Measurements from ENCODE around the gene PCBP3.

DNA sequence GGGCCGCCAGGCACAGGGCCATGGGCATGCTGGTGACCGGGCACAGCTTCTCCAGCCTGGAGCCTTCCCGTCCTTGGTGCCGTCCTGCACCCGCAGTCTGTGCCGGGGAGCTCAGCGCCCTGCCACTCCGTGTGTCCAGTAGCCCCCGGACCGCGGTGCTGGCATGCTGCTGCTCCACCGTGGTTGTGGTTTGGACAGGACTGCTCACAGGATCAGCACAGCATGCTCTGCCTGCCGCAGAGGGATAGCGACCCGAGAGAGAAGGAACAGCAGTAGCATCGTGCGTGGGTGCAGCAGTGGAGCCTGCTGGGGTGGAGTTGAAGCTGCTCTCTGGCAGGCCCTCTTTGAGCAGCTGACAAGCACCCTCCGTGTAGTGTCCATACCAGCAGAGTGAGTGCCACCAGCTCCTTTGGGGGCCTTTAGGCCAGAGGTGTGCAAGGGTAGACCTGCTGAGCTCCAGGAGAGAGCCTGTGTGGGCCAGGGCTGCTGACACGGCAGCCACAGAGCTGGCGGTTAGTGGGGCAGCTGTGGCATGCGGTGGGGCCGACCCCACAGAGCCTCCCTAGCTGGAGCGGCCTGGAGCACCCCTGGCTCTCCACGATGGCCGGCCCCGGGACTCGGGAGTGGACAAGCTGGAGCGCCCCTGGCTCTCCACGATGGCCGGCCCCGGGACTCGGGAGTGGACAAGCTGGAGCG, 6.4 kb upstream of the PCBP3 start:
- TF ChIP-seq, protein P1, sequence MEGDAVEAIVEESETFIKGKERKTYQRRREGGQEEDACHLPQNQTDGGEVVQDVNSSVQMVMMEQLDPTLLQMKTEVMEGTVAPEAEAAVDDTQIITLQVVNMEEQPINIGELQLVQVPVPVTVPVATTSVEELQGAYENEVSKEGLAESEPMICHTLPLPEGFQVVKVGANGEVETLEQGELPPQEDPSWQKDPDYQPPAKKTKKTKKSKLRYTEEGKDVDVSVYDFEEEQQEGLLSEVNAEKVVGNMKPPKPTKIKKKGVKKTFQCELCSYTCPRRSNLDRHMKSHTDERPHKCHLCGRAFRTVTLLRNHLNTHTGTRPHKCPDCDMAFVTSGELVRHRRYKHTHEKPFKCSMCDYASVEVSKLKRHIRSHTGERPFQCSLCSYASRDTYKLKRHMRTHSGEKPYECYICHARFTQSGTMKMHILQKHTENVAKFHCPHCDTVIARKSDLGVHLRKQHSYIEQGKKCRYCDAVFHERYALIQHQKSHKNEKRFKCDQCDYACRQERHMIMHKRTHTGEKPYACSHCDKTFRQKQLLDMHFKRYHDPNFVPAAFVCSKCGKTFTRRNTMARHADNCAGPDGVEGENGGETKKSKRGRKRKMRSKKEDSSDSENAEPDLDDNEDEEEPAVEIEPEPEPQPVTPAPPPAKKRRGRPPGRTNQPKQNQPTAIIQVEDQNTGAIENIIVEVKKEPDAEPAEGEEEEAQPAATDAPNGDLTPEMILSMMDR (IDR thresholded peaks at IDR 0.05; ENCODE audit: insufficient read depth, low read length): no peak
- TF ChIP-seq REST (IDR thresholded peaks at IDR 0.05; ENCODE audit: insufficient replicate concordance, low read depth): no peak
